SK-N-MC (cell line): ENCODE results near the gene CRTC1.

ENCODE experiments used
- EZH2 ChIP-seq: fragments of 200-600 bp; sonication (generic); IDR thresholded peaks from one replicate; pipeline ENCODE4 v1.6.1; 2017; ENCODE audit warnings: antibody characterized with exemption
- FOXP2 ChIP-seq: optimal IDR thresholded peaks from 2 replicates; pipeline ENCODE3; 2011; ENCODE audit warnings: mild to moderate bottlenecking, moderate library complexity; ENCODE audit not compliant: insufficient read depth; ENCODE audit errors: extremely low read length, control extremely low read depth
- POLR2AphosphoS5 ChIP-seq: IDR thresholded peaks from 2 replicates; pipeline ENCODE4 v1.6.1; 2012; ENCODE audit warnings: mild to moderate bottlenecking, low read depth, low read length, borderline replicate concordance

DNA sequence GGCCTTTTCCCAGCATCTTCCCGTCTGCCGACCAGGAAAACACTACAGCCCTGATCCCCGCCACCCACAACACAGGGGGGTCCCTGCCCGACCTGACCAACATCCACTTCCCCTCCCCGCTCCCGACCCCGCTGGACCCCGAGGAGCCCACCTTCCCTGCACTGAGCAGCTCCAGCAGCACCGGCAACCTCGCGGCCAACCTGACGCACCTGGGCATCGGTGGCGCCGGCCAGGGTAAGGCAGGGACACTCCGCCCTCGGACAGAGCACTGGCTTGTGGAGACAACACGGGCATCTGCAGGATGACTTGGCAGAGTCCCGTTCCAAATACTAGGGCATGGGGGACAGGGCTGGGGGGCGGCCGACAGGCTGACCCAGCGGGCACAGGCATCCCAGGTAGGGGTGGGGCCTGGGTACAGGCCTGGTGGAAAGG is 76.5 kb downstream of the CRTC1 start:
- no peak for TF ChIP-seq POLR2AphosphoS5
- TF ChIP-seq EZH2: no peak
- no peak for TF ChIP-seq FOXP2
